Effector memory CD4-positive, alpha-beta T cell (primary cell): Measurements from ENCODE around the gene SLC35E2B.
"Not testable (repeated sequence)": the region's sequence is repeated elsewhere in the genome, so short reads cannot be mapped to it uniquely, and the experiment has no call there.

Experiments
- DNase-seq, 3 donors: peaks; one replicate each; pipeline ENCODE4 v3.0.0-alpha.2; 2020
- H3K27ac ChIP-seq: 2 replicates; pipeline ENCODE4 v1.7.0; 2013; ENCODE audit warnings: mild to moderate bottlenecking, low read length, moderate library complexity; ENCODE audit not compliant: insufficient read depth, poor library complexity, severe bottlenecking
- H3K27me3 ChIP-seq: replicated peaks from 2 replicates; pipeline ENCODE4 v1.7.0; 2013; ENCODE audit warnings: mild to moderate bottlenecking, low read length; ENCODE audit not compliant: insufficient read depth, control insufficient read depth, poor library complexity, severe bottlenecking
- H3K36me3 ChIP-seq: 2 replicates; pipeline ENCODE4 v1.7.0; 2013; ENCODE audit warnings: mild to moderate bottlenecking, low read length, moderate library complexity; ENCODE audit not compliant: control insufficient read depth, insufficient read depth
- H3K4me1 ChIP-seq: 2 replicates; pipeline ENCODE4 v1.7.0; 2013; ENCODE audit warnings: low read length, mild to moderate bottlenecking; ENCODE audit not compliant: control insufficient read depth, insufficient read depth, poor library complexity, severe bottlenecking
- H3K4me3 ChIP-seq: 2 replicates; pipeline ENCODE4 v1.7.0; 2013; ENCODE audit warnings: low read length, low read depth, mild to moderate bottlenecking; ENCODE audit not compliant: insufficient read depth, poor library complexity, severe bottlenecking
- H3K9me3 ChIP-seq: 2 replicates; pipeline ENCODE4 v1.7.0; 2013; ENCODE audit warnings: mild to moderate bottlenecking, low read length, moderate library complexity; ENCODE audit not compliant: control insufficient read depth

SLC35E2B gene

GRCh38 chr1:1638528-1638927 is 54.1 kb downstream of the SLC35E2B start:
- not testable (repeated sequence) for H3K36me3 ChIP-seq, DNase-seq, H3K27me3 ChIP-seq, H3K9me3 ChIP-seq, H3K4me3 ChIP-seq, H3K4me1 ChIP-seq, H3K27ac ChIP-seq

GRCh38 chr1:1637479-1637875 is 55.1 kb downstream of the SLC35E2B start:
- not testable (repeated sequence) for H3K9me3 ChIP-seq, H3K36me3 ChIP-seq, DNase-seq, H3K4me1 ChIP-seq, H3K27me3 ChIP-seq, H3K4me3 ChIP-seq, H3K27ac ChIP-seq

GRCh38 chr1:1636621-1637478 is 55.7 kb downstream of the SLC35E2B start:
- H3K9me3 ChIP-seq, DNase-seq, H3K36me3 ChIP-seq, H3K4me1 ChIP-seq, H3K4me3 ChIP-seq, H3K27ac ChIP-seq, H3K27me3 ChIP-seq: not testable (repeated sequence)

- not testable (repeated sequence) for DNase-seq, H3K27ac ChIP-seq, H3K27me3 ChIP-seq, H3K9me3 ChIP-seq, H3K36me3 ChIP-seq, H3K4me3 ChIP-seq
- peaks cover 22% of the 10 kb centered on the region for H3K4me1 ChIP-seq
Measured at GRCh38 chr1:1634613-1635012, 58.0 kb downstream of the SLC35E2B start.

- H3K4me1 ChIP-seq, result peaks cover 30% of the 10 kb centered on the region
- H3K36me3 ChIP-seq, DNase-seq, H3K27me3 ChIP-seq, H3K9me3 ChIP-seq, H3K4me3 ChIP-seq, H3K27ac ChIP-seq: not testable (repeated sequence)
Measured at GRCh38 chr1:1633409-1633808, 59.2 kb downstream of the SLC35E2B start.

- DNase-seq, result no peak
- no peak within 1 kb of the TSS for H3K27ac ChIP-seq
- H3K4me1 ChIP-seq, result peaks cover 30% of the 10 kb centered on the region
- peaks cover 6% of the 10 kb centered on the region for H3K36me3 ChIP-seq
- peaks cover 6% of the 10 kb centered on the region for H3K27me3 ChIP-seq
- H3K9me3 ChIP-seq, result no peaks in the 10 kb centered on the region
- H3K4me3 ChIP-seq, result no peak within 1 kb of the TSS
Measured at GRCh38 chr1:1631782-1632420, 60.7 kb downstream of the SLC35E2B start, which contains the start of gene MMP23B. TSS of gene MMP23B (plus strand) at chr1:1632173. CDS start at chr1:1632219, 46 bp downstream.

GRCh38 chr1:1630965-1631781 is 61.4 kb downstream of the SLC35E2B start:
- Histone ChIP-seq H3K9me3 (no peaks in the 10 kb centered on the region), H3K27me3 (peaks cover 6% of the 10 kb centered on the region), H3K4me3 (no peak overlapping the region), H3K36me3 (no peaks in the 10 kb centered on the region), H3K27ac (peak overlapping the region; percentile 59), H3K4me1 (peaks cover 30% of the 10 kb centered on the region)
- DNase-seq, result no peak

- DNase-seq, result peak; percentile 91 to 94 (median 92)
- H3K4me1 ChIP-seq, result peaks cover 30% of the 10 kb centered on the region
- no peaks in the 10 kb centered on the region for H3K36me3 ChIP-seq
- no peaks in the 10 kb centered on the region for H3K9me3 ChIP-seq
- H3K27me3 ChIP-seq, result peaks cover 6% of the 10 kb centered on the region
- H3K27ac ChIP-seq, result peak overlapping the region; percentile 59
- H3K4me3 ChIP-seq, result no peak overlapping the region
Measured at GRCh38 chr1:1630191-1630964, 62.2 kb downstream of the SLC35E2B start.

GRCh38 chr1:1629430-1630190 is 63.0 kb downstream of the SLC35E2B start:
- Histone ChIP-seq H3K27ac (peak overlapping the region; percentile 57), H3K27me3 (peaks cover 6% of the 10 kb centered on the region), H3K4me3 (peak overlapping the region; percentile 50), H3K9me3 (no peaks in the 10 kb centered on the region), H3K4me1 (peaks cover 30% of the 10 kb centered on the region), H3K36me3 (no peaks in the 10 kb centered on the region)
- peak; percentile 67 to 74 (median 72) for DNase-seq
